GM23338 (cell line): ENCODE results near the gene C2. TPM values are rescaled to one million over a fixed set of nuclear protein-coding genes. Genes with fewer than 3 reads are reported as not detected.

Experiments used
- ATAC-seq: fragments of 200-7000 bp; cut with Tn5 transposase; 3 replicates; pipeline ENCODE4 v1.9.1; 2020
- DNase-seq: peaks from one replicate; pipeline ENCODE4 v3.0.0-alpha.2; 2015; ENCODE audit warnings: low spot score
- H2AFZ ChIP-seq: fragments of 200-600 bp; sonication (generic); 2 replicates; pipeline ENCODE4 v1.8.0; 2016; ENCODE audit warnings: antibody characterized with exemption, mild to moderate bottlenecking, moderate library complexity
- H3F3A ChIP-seq: fragments of 200-600 bp; sonication (generic); replicated peaks from 2 replicates; pipeline ENCODE4 v1.8.0; 2017; ENCODE audit warnings: antibody characterized with exemption, mixed run types, low read depth
- H3K27ac ChIP-seq: fragments of 200-600 bp; sonication (generic); 2 replicates; pipeline ENCODE4 v1.6.1; 2016; ENCODE audit warnings: low read depth
- H3K27me3 ChIP-seq: fragments of 200-600 bp; sonication (generic); 2 replicates; pipeline ENCODE4 v1.8.0; 2016; ENCODE audit warnings: mild to moderate bottlenecking, mixed run types, moderate library complexity; ENCODE audit not compliant: insufficient read depth
- H3K36me3 ChIP-seq: fragments of 200-600 bp; sonication (generic); 2 replicates; pipeline ENCODE4 v1.8.0; 2016; ENCODE audit warnings: mild to moderate bottlenecking; ENCODE audit not compliant: insufficient read depth
- H3K4me1 ChIP-seq: fragments of 200-600 bp; sonication (generic); 2 replicates; pipeline ENCODE4 v1.8.0; 2016; ENCODE audit warnings: mild to moderate bottlenecking, moderate library complexity; ENCODE audit not compliant: insufficient read depth
- H3K4me2 ChIP-seq: fragments of 200-600 bp; sonication (generic); 2 replicates; pipeline ENCODE4 v1.7.1; 2017; ENCODE audit warnings: mixed run types
- H3K4me3 ChIP-seq: fragments of 200-600 bp; sonication (generic); 2 replicates; pipeline ENCODE4 v1.6.1; 2016; ENCODE audit warnings: mixed run types
- H3K79me2 ChIP-seq: fragments of 200-600 bp; sonication (generic); replicated peaks from 2 replicates; pipeline ENCODE4 v1.8.0; 2017; ENCODE audit warnings: mild to moderate bottlenecking; ENCODE audit not compliant: insufficient read depth
- H3K9me2 ChIP-seq: fragments of 200-600 bp; sonication (generic); 2 replicates; pipeline ENCODE4 v1.8.0; 2017; ENCODE audit not compliant: insufficient read depth
- H4K20me1 ChIP-seq: fragments of 200-600 bp; sonication (generic); replicated peaks from 2 replicates; pipeline ENCODE4 v1.8.0; 2017; ENCODE audit warnings: mild to moderate bottlenecking; ENCODE audit not compliant: insufficient read depth
- H3K27ac Mint-ChIP-seq: 2 replicates; pipeline ENCODE4 v1.8.0; 2020; ENCODE audit warnings: inconsistent platforms, mild to moderate bottlenecking, moderate library complexity, mixed read lengths
- H3K27me3 Mint-ChIP-seq: 3 replicates; pipeline ENCODE4 v1.8.0; 2022; ENCODE audit warnings: low read depth, mild to moderate bottlenecking, moderate library complexity, mixed read lengths, inconsistent platforms; ENCODE audit not compliant: insufficient read depth, poor library complexity
- H3K36me3 Mint-ChIP-seq: 3 replicates; pipeline ENCODE4 v1.8.0; 2021; ENCODE audit warnings: low read depth, mild to moderate bottlenecking, inconsistent platforms, moderate library complexity, mixed read lengths
- H3K4me1 Mint-ChIP-seq: 3 replicates; pipeline ENCODE4 v1.8.0; 2020; ENCODE audit warnings: mild to moderate bottlenecking, inconsistent platforms, mixed read lengths
- H3K4me3 Mint-ChIP-seq: 3 replicates; pipeline ENCODE4 v1.8.0; 2021; ENCODE audit warnings: moderate library complexity, mild to moderate bottlenecking, inconsistent platforms, mixed read lengths
- H3K9me3 Mint-ChIP-seq: 3 replicates; pipeline ENCODE4 v1.8.0; 2020; ENCODE audit warnings: moderate library complexity, mild to moderate bottlenecking, inconsistent platforms, mixed read lengths
- CREB1 ChIP-seq: fragments of 250-450 bp; sonication (Bioruptor Pico); IDR thresholded peaks from 2 replicates; pipeline ENCODE4 v1.5.0; 2020; ENCODE audit warnings: low read depth, mild to moderate bottlenecking, moderate library complexity
- CTCF ChIP-seq, 2 experiments: fragments of 200-600 bp in 1 of 2; sonication (generic) in 1 of 2; conservative IDR thresholded peaks; 2 replicates each; pipeline versions ENCODE4 v1.5.1 to v1.6.1; 2016 to 2017; ENCODE audit warnings: antibody characterized with exemption in 2 of 2, low read depth in 2 of 2, mild to moderate bottlenecking in 2 of 2, moderate library complexity in 1 of 2
- EZH2 ChIP-seq: fragments of 200-600 bp; sonication (generic); IDR thresholded peaks from one replicate; pipeline ENCODE4 v1.8.0; 2017; ENCODE audit warnings: antibody characterized with exemption, mild to moderate bottlenecking, low read depth; ENCODE audit not compliant: unreplicated experiment
- ZNF331 ChIP-seq: fragments of 250-450 bp; sonication (Bioruptor Pico); IDR thresholded peaks from 2 replicates; pipeline ENCODE4 v1.5.0; 2020; ENCODE audit warnings: low read depth, mild to moderate bottlenecking, moderate library complexity
- ZNF462 ChIP-seq: fragments of 250-450 bp; sonication (Bioruptor Pico); IDR thresholded peaks from 2 replicates; pipeline ENCODE4 v1.5.0; 2020; ENCODE audit warnings: mild to moderate bottlenecking, moderate library complexity
- polyA plus RNA-seq: library from polyadenylated mRNA; unstranded; fragments of >200 nt; fragmentation: Nextera tagmentation; extraction: Ambion mirVana; gene quantifications from 2 replicates; pipeline ENCODE4 v1.2.1, GENCODE V29; 2016
- total RNA-seq: library from RNA; depleted of rRNA; stranded (reverse); fragments of >200 nt; shearing (Covaris generic); gene quantifications from 2 replicates; pipeline ENCODE4 v1.2.3, GENCODE V29; 2014

Gene C2
- total and polyA plus RNA-seq, 2 experiments from 2014 or later = 0.16 to 1.7 TPM

GRCh38 chr6:31884528-31885035 is 42.9 kb upstream of the C2 start:
- no peaks in the 10 kb centered on the region for H3K9me2 ChIP-seq
- peaks cover under 1% of the 10 kb centered on the region; the same call in 2 of the 3 replicates for H3K4me1 Mint-ChIP-seq
- H3K4me1 ChIP-seq = no peaks in the 10 kb centered on the region
- peaks cover 2% of the 10 kb centered on the region for H3K27me3 Mint-ChIP-seq
- H3F3A ChIP-seq = peaks cover 9% of the 10 kb centered on the region
- H3K27me3 ChIP-seq = no peaks in the 10 kb centered on the region
- H3K4me3 Mint-ChIP-seq = no peak overlapping the region
- TF ChIP-seq ZNF462 (CRISPR knock-in tag) (no peak), CTCF (conservative IDR thresholded peaks at IDR 0.05; ENCODE audit: low read depth in 2 of 2) (no peak), ZNF331 (no peak), EZH2 (no peak), CREB1 (CRISPR knock-in tag) (no peak)
- H3K27ac Mint-ChIP-seq = no peak overlapping the region
- ATAC-seq = no peak
- H3K79me2 ChIP-seq = no peaks in the 10 kb centered on the region
- H3K4me2 ChIP-seq = no peak overlapping the region
- H4K20me1 ChIP-seq = peaks cover 11% of the 10 kb centered on the region
- peaks cover 96% of the 10 kb centered on the region for H3K36me3 Mint-ChIP-seq
- H3K36me3 ChIP-seq = peaks cover 41% of the 10 kb centered on the region
- no peaks in the 10 kb centered on the region; the same call in 2 of the 3 replicates for H3K9me3 Mint-ChIP-seq
- H3K4me3 ChIP-seq = no peak overlapping the region
- DNase-seq = no peak
- no peak overlapping the region for H2AFZ ChIP-seq
- no peak overlapping the region for H3K27ac ChIP-seq
